ENCODE results near the gene SIK2.

GRCh38 chr11:111723595-111723994 is 121.3 kb downstream of the SIK2 start:
- TF ChIP-seq, protein P1, sequence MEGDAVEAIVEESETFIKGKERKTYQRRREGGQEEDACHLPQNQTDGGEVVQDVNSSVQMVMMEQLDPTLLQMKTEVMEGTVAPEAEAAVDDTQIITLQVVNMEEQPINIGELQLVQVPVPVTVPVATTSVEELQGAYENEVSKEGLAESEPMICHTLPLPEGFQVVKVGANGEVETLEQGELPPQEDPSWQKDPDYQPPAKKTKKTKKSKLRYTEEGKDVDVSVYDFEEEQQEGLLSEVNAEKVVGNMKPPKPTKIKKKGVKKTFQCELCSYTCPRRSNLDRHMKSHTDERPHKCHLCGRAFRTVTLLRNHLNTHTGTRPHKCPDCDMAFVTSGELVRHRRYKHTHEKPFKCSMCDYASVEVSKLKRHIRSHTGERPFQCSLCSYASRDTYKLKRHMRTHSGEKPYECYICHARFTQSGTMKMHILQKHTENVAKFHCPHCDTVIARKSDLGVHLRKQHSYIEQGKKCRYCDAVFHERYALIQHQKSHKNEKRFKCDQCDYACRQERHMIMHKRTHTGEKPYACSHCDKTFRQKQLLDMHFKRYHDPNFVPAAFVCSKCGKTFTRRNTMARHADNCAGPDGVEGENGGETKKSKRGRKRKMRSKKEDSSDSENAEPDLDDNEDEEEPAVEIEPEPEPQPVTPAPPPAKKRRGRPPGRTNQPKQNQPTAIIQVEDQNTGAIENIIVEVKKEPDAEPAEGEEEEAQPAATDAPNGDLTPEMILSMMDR (IDR thresholded peaks at IDR 0.05): no peak
- TF ChIP-seq POLR2A (IDR thresholded peaks at IDR 0.05): no peak

Measured in thyroid gland (tissue), 4 donors.